ENCODE measurements around the gene AACS. TPM values are rescaled to one million over a fixed set of nuclear protein-coding genes. Genes with fewer than 3 reads are reported as not detected.

The AACS gene
- total RNA-seq, 2 donors from 2014 or later: 7.9 to 9.4 TPM

- no peak for ATAC-seq
- Mint-ChIP-seq H3K27ac (no peak overlapping the region), H3K4me1 (peaks cover 2% of the 10 kb centered on the region), H3K36me3 (ENCODE audit: low read depth) (no peaks in the 10 kb centered on the region), H3K4me3 (no peak overlapping the region), H3K27me3 (peaks cover 5% of the 10 kb centered on the region)
- no peaks in the 10 kb centered on the region for H3K9me3 ChIP-seq (ENCODE audit: control insufficient read depth, low read length, poor library complexity, severe bottlenecking)
- no peak for DNase-seq
These were observed 77.4 kb downstream of the AACS start for GRCh38 chr12:125142601-125143000.

DNA sequence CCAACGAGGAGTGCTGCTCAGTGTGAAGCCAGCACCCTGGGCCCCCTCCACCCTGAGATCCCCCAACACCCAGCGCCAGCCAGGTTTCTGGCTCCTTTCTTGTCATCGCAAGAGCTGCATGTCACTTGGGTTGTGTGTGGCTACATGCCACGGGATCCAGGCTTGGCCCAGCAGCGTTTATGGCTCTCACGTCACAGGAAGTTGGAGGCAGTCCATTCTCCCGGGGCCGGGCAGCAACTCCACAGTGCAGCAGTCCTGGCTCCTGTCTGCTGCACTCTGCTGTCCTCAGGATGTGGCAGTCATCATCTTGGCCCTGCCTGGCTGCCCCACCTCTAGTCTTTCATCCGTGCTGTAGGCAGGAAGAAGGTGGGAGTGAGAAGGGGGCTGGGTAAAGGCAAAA, 78.3 kb downstream of the AACS start:
- H3K4me3 Mint-ChIP-seq: no peak overlapping the region
- peaks cover 5% of the 10 kb centered on the region for H3K27me3 Mint-ChIP-seq
- ATAC-seq (no peak), DNase-seq (no peak)
- H3K36me3 Mint-ChIP-seq (ENCODE audit: low read depth): no peaks in the 10 kb centered on the region
- H3K9me3 ChIP-seq (ENCODE audit: control insufficient read depth, low read length, poor library complexity, severe bottlenecking): no peaks in the 10 kb centered on the region
- H3K27ac Mint-ChIP-seq: no peak overlapping the region
- H3K4me1 Mint-ChIP-seq: peaks cover 2% of the 10 kb centered on the region

GRCh38 chr12:125145196-125145595, 80.0 kb downstream of the AACS start:
- no peak overlapping the region for H3K4me3 Mint-ChIP-seq
- H3K27ac Mint-ChIP-seq: no peak overlapping the region
- no peak for ATAC-seq
- H3K4me1 Mint-ChIP-seq: no peaks in the 10 kb centered on the region
- no peak for DNase-seq
- no peaks in the 10 kb centered on the region for H3K36me3 Mint-ChIP-seq (ENCODE audit: low read depth)
- H3K9me3 ChIP-seq (ENCODE audit: control insufficient read depth, low read length, poor library complexity, severe bottlenecking): no peaks in the 10 kb centered on the region
- peaks cover 9% of the 10 kb centered on the region for H3K27me3 Mint-ChIP-seq

- H3K27ac Mint-ChIP-seq: no peak overlapping the region
- no peaks in the 10 kb centered on the region for H3K4me1 Mint-ChIP-seq
- no peaks in the 10 kb centered on the region for H3K36me3 Mint-ChIP-seq (ENCODE audit: low read depth)
- ATAC-seq (no peak), DNase-seq (no peak)
- H3K9me3 ChIP-seq (ENCODE audit: control insufficient read depth, low read length, poor library complexity, severe bottlenecking): no peaks in the 10 kb centered on the region
- H3K27me3 Mint-ChIP-seq: peaks cover 9% of the 10 kb centered on the region
- H3K4me3 Mint-ChIP-seq: no peak overlapping the region
These were observed 83.1 kb downstream of the AACS start for GRCh38 chr12:125148316-125148715.

DNA sequence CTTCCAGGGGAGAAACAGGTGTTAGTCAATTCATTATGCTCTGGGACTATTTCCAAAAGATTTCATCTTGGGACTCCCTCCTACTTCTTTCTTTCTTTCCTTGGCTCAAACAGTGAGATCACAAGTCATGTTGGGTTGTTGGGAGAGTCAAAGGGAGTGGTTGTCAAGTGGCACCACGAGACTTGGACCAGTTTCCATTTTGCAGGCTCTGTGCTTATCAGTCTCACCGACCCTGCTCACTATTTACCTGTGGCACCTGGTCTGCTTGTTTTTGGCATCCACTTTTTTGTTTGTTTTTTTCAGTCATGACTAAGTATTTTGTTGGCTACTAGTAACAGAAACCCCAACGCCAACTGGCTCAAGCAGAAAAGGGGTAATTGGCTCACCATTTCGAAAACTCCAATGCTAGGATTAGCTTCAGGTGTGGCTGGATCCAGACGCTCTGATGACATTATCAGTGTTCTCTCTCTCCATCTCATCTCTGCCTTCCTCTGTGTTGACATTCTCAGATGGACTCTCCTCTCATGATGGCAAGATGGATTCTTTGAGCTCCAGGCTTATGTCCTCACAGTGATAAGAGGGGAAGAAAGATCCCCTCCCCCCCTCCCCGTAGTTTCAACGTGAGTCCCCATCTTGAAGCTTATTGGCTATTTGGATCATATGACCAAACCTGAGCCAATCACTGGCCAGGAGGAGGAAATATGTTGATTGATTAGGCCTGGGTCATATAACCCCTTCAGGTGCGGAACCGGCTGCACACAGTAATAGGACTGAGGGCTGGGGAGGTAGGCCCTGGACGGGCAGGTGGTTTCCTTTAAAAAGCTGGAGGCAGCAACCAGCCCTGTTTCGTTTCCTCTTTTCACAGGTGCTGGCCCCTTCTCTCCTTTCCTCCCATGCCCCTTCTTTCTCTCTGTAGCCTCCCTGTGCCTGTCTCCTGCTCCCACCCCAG, 84.2 kb downstream of the AACS start:
- no peak for DNase-seq
- H3K9me3 ChIP-seq (ENCODE audit: control insufficient read depth, low read length, poor library complexity, severe bottlenecking): no peaks in the 10 kb centered on the region
- no peak overlapping the region for H3K27ac Mint-ChIP-seq
- no peak overlapping the region for H3K4me3 Mint-ChIP-seq
- H3K27me3 Mint-ChIP-seq: peaks cover 13% of the 10 kb centered on the region
- ATAC-seq: no peak
- H3K4me1 Mint-ChIP-seq: no peaks in the 10 kb centered on the region
- no peaks in the 10 kb centered on the region for H3K36me3 Mint-ChIP-seq (ENCODE audit: low read depth)

DNA sequence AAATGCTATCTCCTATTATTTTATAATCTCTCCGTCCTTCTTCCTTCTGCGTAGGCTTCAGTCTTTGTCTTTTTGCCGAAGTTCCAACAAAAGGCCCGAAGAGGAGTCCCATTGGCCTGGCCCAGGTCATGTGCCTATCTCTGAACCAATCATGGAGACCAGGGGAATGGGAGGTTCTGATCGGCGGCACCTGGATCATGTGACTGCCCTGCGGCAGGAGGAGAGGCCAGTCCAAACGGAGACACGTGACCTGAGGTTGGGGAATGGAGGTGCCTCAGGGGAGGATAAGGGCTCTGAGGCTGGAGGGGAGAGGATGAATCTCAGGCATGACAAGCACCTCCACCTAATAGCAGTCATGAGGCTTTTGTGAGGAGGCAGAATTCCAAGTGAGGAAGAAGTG, 86.0 kb downstream of the AACS start:
- Mint-ChIP-seq H3K27ac (no peak overlapping the region), H3K36me3 (ENCODE audit: low read depth) (no peaks in the 10 kb centered on the region), H3K27me3 (peaks cover 23% of the 10 kb centered on the region), H3K4me3 (no peak overlapping the region), H3K4me1 (no peaks in the 10 kb centered on the region)
- ATAC-seq: no peak
- no peaks in the 10 kb centered on the region for H3K9me3 ChIP-seq (ENCODE audit: control insufficient read depth, low read length, poor library complexity, severe bottlenecking)
- no peak for DNase-seq

DNA sequence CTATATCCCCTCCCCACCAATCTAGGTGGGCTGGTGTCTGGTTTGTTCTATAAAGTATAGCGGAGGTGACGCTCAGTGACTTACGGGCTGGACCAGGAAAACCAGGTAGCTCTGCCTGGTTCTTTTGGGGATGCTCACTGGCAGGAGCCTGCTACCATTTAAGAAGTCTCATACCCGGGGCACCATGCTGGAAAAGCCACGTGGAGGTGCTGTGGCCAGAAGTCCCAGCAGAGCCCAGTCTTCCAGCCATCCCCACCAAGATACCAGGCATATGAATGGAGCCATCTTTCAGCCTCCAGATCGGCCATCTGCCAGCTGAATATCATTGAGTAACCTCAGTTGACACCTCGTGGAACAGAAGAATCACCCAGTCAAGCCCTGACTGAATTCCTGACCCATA, 87.2 kb downstream of the AACS start:
- DNase-seq (no peak), ATAC-seq (no peak)
- Mint-ChIP-seq H3K27ac (no peak overlapping the region), H3K27me3 (peaks cover 19% of the 10 kb centered on the region), H3K36me3 (ENCODE audit: low read depth) (no peaks in the 10 kb centered on the region), H3K4me3 (no peak overlapping the region), H3K4me1 (no peaks in the 10 kb centered on the region)
- no peaks in the 10 kb centered on the region for H3K9me3 ChIP-seq (ENCODE audit: control insufficient read depth, low read length, poor library complexity, severe bottlenecking)

DNA sequence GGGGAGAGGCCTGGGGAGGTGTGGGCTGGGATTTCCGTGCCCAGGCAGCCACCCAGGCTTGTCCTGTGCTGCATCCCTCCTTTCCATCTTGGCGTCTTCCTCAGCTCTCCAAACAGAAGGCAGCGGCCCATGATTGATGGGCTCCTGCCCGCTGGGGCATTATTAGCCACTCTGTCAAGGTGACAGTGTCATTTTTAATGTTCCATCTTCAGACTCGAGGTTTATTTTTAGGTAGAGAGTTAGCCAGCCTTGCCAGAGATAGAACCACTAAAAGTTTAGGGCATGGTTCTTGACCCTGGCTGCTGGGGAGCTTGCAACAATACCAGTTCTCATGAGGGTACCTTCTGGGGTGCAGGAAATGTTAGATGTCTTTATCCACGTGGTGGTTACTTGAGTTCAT, 90.1 kb downstream of the AACS start:
- ATAC-seq (no peak), DNase-seq (no peak)
- H3K27me3 Mint-ChIP-seq: peaks cover 15% of the 10 kb centered on the region
- H3K36me3 Mint-ChIP-seq (ENCODE audit: low read depth): no peaks in the 10 kb centered on the region
- H3K27ac Mint-ChIP-seq: no peak overlapping the region
- H3K4me1 Mint-ChIP-seq: no peaks in the 10 kb centered on the region
- H3K9me3 ChIP-seq (ENCODE audit: control insufficient read depth, low read length, poor library complexity, severe bottlenecking): no peaks in the 10 kb centered on the region
- H3K4me3 Mint-ChIP-seq: no peak overlapping the region

DNA sequence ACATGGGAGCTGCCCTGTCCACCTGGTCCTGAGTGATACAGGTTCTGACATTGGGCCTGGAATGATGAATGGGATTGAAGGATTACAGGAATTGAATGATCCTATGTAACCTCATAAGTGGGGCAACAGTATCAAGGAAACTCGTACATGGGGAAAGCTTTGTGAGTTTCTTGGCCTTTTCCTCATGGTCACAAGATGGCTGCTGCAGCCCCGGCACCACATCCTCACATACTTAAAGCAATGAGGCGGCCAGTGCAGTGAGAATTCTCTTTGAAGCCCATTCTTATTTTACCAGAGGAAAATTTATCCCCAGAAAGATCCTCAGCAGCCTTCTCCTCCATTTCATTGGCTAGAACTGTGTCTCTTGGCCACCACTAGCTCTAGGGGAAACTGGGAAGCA, 91.9 kb downstream of the AACS start:
- peaks cover 6% of the 10 kb centered on the region for H3K4me1 Mint-ChIP-seq
- H3K36me3 Mint-ChIP-seq (ENCODE audit: low read depth): peaks cover 3% of the 10 kb centered on the region
- ATAC-seq (no peak), DNase-seq (no peak)
- no peak overlapping the region for H3K4me3 Mint-ChIP-seq
- H3K27me3 Mint-ChIP-seq: peaks cover 15% of the 10 kb centered on the region
- H3K27ac Mint-ChIP-seq: no peak overlapping the region
- H3K9me3 ChIP-seq (ENCODE audit: control insufficient read depth, low read length, poor library complexity, severe bottlenecking): no peaks in the 10 kb centered on the region

DNA sequence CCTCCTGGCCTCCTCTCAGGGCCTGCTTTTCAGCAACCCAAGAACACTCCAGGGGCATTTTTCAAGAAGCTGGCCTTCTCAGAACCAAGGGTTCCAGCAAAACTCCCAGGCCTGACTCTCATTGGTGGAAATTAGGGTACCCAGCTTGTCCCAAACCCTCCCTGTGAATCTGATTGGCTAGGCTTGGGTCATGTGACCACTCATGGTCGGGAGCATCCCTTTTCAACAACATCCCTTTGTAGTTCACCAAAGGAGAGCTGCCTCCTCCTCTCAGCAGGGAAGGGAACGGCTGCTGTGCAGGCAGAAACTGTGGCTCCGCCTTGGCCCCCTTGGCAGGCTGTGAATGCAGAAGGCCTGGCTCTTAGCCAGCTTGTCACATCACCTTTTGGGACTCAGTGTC, 94.5 kb downstream of the AACS start:
- H3K4me1 Mint-ChIP-seq: peaks cover 6% of the 10 kb centered on the region
- H3K27me3 Mint-ChIP-seq: peaks cover 12% of the 10 kb centered on the region
- H3K4me3 Mint-ChIP-seq: no peak overlapping the region
- ATAC-seq: no peak
- H3K9me3 ChIP-seq (ENCODE audit: control insufficient read depth, low read length, poor library complexity, severe bottlenecking): no peaks in the 10 kb centered on the region
- no peak overlapping the region for H3K27ac Mint-ChIP-seq
- no peak for DNase-seq
- peaks cover 3% of the 10 kb centered on the region for H3K36me3 Mint-ChIP-seq (ENCODE audit: low read depth)

- ATAC-seq (no peak), DNase-seq (no peak)
- H3K9me3 ChIP-seq (ENCODE audit: control insufficient read depth, low read length, poor library complexity, severe bottlenecking): no peaks in the 10 kb centered on the region
- peaks cover 6% of the 10 kb centered on the region for H3K4me1 Mint-ChIP-seq
- peaks cover 3% of the 10 kb centered on the region for H3K36me3 Mint-ChIP-seq (ENCODE audit: low read depth)
- no peak overlapping the region for H3K27ac Mint-ChIP-seq
- H3K4me3 Mint-ChIP-seq: no peak overlapping the region
- H3K27me3 Mint-ChIP-seq: peaks cover 13% of the 10 kb centered on the region
These were observed 95.2 kb downstream of the AACS start for GRCh38 chr12:125160281-125160955.

DNA sequence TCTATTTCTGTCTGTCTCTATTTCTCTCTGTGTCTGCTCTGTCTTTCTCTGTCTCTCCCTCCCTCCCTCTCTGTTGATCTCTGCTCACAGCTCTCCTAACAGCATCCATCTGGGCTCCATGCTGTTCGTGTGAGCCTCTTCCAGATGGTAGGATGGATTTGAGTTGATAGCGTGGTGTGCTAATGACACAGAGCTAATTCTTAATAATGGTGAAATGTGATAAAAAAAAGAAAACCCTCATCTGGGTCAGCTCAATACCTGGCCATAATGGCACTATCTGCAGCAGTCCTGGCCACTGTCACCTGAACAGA, 96.4 kb downstream of the AACS start:
- peaks cover 10% of the 10 kb centered on the region for H3K27me3 Mint-ChIP-seq
- no peak for ATAC-seq
- H3K4me1 Mint-ChIP-seq: peaks cover 6% of the 10 kb centered on the region
- peaks cover 3% of the 10 kb centered on the region for H3K36me3 Mint-ChIP-seq (ENCODE audit: low read depth)
- no peak overlapping the region for H3K4me3 Mint-ChIP-seq
- DNase-seq: no peak
- no peak overlapping the region for H3K27ac Mint-ChIP-seq
- H3K9me3 ChIP-seq (ENCODE audit: control insufficient read depth, low read length, poor library complexity, severe bottlenecking): no peaks in the 10 kb centered on the region

DNA sequence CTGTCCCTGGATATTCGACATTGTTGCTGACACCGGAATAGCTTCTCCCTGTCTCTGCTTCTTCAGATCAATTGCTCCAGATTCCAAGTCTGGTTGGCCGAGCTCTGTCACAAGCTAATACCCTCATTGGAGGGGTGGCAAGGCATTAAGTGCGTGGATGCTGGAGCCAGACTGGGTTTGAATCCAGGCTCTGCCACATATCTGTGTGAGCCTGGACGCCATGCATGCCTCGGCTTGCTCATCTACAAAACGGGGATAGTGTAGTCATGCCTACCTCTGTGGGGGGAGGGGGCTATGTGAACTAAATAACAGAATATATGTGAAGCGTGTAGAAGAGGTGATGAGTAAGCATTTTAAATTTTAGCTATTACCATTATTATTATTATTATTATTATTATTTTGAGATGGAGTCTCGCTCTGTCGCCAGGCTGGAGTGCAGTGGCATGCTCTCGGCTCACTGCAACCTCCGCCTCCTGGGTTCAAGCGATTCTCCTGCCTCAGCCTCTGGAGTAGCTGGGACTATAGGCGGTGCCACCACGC, 97.3 kb downstream of the AACS start:
- ATAC-seq: no peak
- Mint-ChIP-seq H3K36me3 (ENCODE audit: low read depth) (peaks cover 3% of the 10 kb centered on the region), H3K27ac (no peak overlapping the region), H3K27me3 (peaks cover 14% of the 10 kb centered on the region), H3K4me3 (no peak overlapping the region), H3K4me1 (peaks cover 6% of the 10 kb centered on the region)
- no peaks in the 10 kb centered on the region for H3K9me3 ChIP-seq (ENCODE audit: control insufficient read depth, low read length, poor library complexity, severe bottlenecking)
- no peak for DNase-seq
